ENCODE results near the gene ANTXR1.

GRCh38 chr2:69287544-69287943 lies 274.6 kb downstream of the ANTXR1 start:
- TF ChIP-seq CTCF (IDR thresholded peaks at IDR 0.05; ENCODE audit: borderline replicate concordance, extremely low read depth, low read length, poor library complexity, severe bottlenecking) (no peak), EZH2 (IDR thresholded peaks at IDR 0.05; ENCODE audit: borderline replicate concordance, low read depth, low read length, severe bottlenecking) (no peak)

Data from DND-41 (cell line).